ENCODE results near the gene PLEKHG3. TPM values are rescaled to one million over a fixed set of nuclear protein-coding genes. Genes with fewer than 3 reads are reported as not detected.

PLEKHG3 gene
- polyA plus RNA-seq, 1 donor (not counting 4 experiments of a cell fraction or from before 2014, with no cell fraction given): 71.0 TPM

- no peak for TF ChIP-seq EZH2 (IDR thresholded peaks at IDR 0.05; ENCODE audit: low read length)
- peak in 2 of 3 experiments; percentile 14 to 34 for TF ChIP-seq CTCF (optimal IDR thresholded peaks at IDR 0.05 in 1 of 3, IDR thresholded peaks at IDR 0.05 in 1 of 3, conservative IDR thresholded peaks at IDR 0.05 in 1 of 3; ENCODE audit: extremely low read depth in 1 of 3, insufficient read depth in 2 of 3, low read length in 3 of 3)
- DNase-seq (ENCODE audit: low read depth, low spot score): no peak
- Histone ChIP-seq H3K9ac (ENCODE audit: control insufficient read depth, extremely low read depth, insufficient read depth, low read length) (no peak overlapping the region), H3K27ac (ENCODE audit: control insufficient read depth, insufficient read depth, low read length) (no peak overlapping the region), H3K4me1 (ENCODE audit: control insufficient read depth, extremely low read depth, insufficient read depth, low read length) (no peaks in the 10 kb centered on the region), H3K36me3 (ENCODE audit: control insufficient read depth in 2 of 2, extremely low read depth in 1 of 2, insufficient read depth in 2 of 2, low read length in 2 of 2) (no peaks in the 10 kb centered on the region), H2AFZ (ENCODE audit: control insufficient read depth, low read length) (no peak overlapping the region), H3K27me3 (ENCODE audit: control insufficient read depth, extremely low read depth, insufficient read depth, low read length) (peaks cover 10% of the 10 kb centered on the region), H3K9me3 (ENCODE audit: control insufficient read depth, low read depth, low read length) (no peaks in the 10 kb centered on the region), H3K9me1 (ENCODE audit: control insufficient read depth, extremely low read depth, insufficient read depth, low read length) (no peaks in the 10 kb centered on the region), H4K20me1 (ENCODE audit: control insufficient read depth, extremely low read depth, insufficient read depth, low read length) (no peaks in the 10 kb centered on the region), H3K4me3 (ENCODE audit: control insufficient read depth in 2 of 3, extremely low read depth in 1 of 3, insufficient read depth in 2 of 3, low read depth in 1 of 3, low read length in 3 of 3) (no peak overlapping the region), H3K79me2 (ENCODE audit: control insufficient read depth, insufficient read depth, low read length) (no peaks in the 10 kb centered on the region), H3K4me2 (ENCODE audit: control insufficient read depth, extremely low read depth, insufficient read depth, low read depth, low read length) (no peak overlapping the region)
- dilution Hi-C loops (cut with MboI; ENCODE audit: extremely low pct_ligation_motif_present, low sequenced_read_pairs): no loop called here
- no peak for FAIRE-seq
These were observed 68.2 kb downstream of the PLEKHG3 start for GRCh38 chr14:64772397-64772950.

DNA sequence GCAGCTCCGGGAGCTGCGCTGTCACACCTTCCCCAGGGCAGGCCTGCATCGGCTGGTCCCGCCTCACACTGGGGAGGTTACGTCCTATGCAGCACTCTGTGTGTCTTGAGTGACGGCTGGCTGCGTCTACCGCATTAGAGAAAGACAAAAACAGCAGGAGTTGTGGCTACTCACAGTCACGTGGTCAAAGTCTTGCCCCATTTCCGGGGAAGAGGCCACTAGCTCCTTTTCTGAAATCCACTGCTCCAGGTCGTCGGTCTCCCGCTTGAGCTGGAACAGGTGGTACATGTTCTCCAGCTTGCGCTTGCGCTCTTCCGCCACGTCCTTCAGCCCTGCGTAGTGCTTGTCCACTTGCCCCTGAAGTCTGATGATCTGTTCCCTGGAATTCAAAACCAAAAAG lies 68.8 kb downstream of the PLEKHG3 start:
- no peaks in the 10 kb centered on the region for H3K4me1 ChIP-seq (ENCODE audit: control insufficient read depth, extremely low read depth, insufficient read depth, low read length)
- H3K9me3 ChIP-seq (ENCODE audit: control insufficient read depth, low read depth, low read length): no peaks in the 10 kb centered on the region
- FAIRE-seq (no peak), DNase-seq (ENCODE audit: low read depth, low spot score) (no peak)
- no peaks in the 10 kb centered on the region for H3K79me2 ChIP-seq (ENCODE audit: control insufficient read depth, insufficient read depth, low read length)
- no peaks in the 10 kb centered on the region for H3K36me3 ChIP-seq (ENCODE audit: control insufficient read depth in 2 of 2, extremely low read depth in 1 of 2, insufficient read depth in 2 of 2, low read length in 2 of 2)
- H3K9me1 ChIP-seq (ENCODE audit: control insufficient read depth, extremely low read depth, insufficient read depth, low read length): no peaks in the 10 kb centered on the region
- H4K20me1 ChIP-seq (ENCODE audit: control insufficient read depth, extremely low read depth, insufficient read depth, low read length): no peaks in the 10 kb centered on the region
- H3K9ac ChIP-seq (ENCODE audit: control insufficient read depth, extremely low read depth, insufficient read depth, low read length): no peak overlapping the region
- H2AFZ ChIP-seq (ENCODE audit: control insufficient read depth, low read length): no peak overlapping the region
- H3K27ac ChIP-seq (ENCODE audit: control insufficient read depth, insufficient read depth, low read length): no peak overlapping the region
- peaks cover 10% of the 10 kb centered on the region for H3K27me3 ChIP-seq (ENCODE audit: control insufficient read depth, extremely low read depth, insufficient read depth, low read length)
- TF ChIP-seq EZH2 (IDR thresholded peaks at IDR 0.05; ENCODE audit: low read length) (no peak), CTCF (optimal IDR thresholded peaks at IDR 0.05 in 1 of 3, IDR thresholded peaks at IDR 0.05 in 1 of 3, conservative IDR thresholded peaks at IDR 0.05 in 1 of 3; ENCODE audit: extremely low read depth in 1 of 3, insufficient read depth in 2 of 3, low read length in 3 of 3) (no peak)
- no peak overlapping the region for H3K4me2 ChIP-seq (ENCODE audit: control insufficient read depth, extremely low read depth, insufficient read depth, low read depth, low read length)
- H3K4me3 ChIP-seq (ENCODE audit: control insufficient read depth in 2 of 3, extremely low read depth in 1 of 3, insufficient read depth in 2 of 3, low read depth in 1 of 3, low read length in 3 of 3): no peak overlapping the region
- dilution Hi-C loops (cut with MboI; ENCODE audit: extremely low pct_ligation_motif_present, low sequenced_read_pairs): no loop called here

Data from keratinocyte (primary cell).